OCI-LY3 (cell line): ENCODE data around the gene GPLD1.

Experiments used
- CTCF ChIP-seq: fragments of 200-600, 300-600 bp; sonication (generic); IDR thresholded peaks from 2 replicates; pipeline ENCODE4 v1.5.1; 2014; ENCODE audit warnings: antibody characterized with exemption, low read length, low read depth
- EZH2phosphoT487 ChIP-seq: fragments of 200-600 bp; shearing (Covaris generic); IDR thresholded peaks from 2 replicates; pipeline ENCODE4 v1.6.1; 2018; ENCODE audit warnings: antibody characterized with exemption, mixed run types, low read depth

GRCh38 chr6:24534329-24534728, 45.0 kb upstream of the GPLD1 start:
- TF ChIP-seq CTCF = no peak
- no peak for TF ChIP-seq EZH2phosphoT487
